DND-41 (cell line): Measurements from ENCODE around the gene MTO1.

Source experiments
- ATAC-seq: fragments of 200-7000 bp; cut with Tn5 transposase; 3 replicates; pipeline ENCODE4 v1.9.1; 2021; ENCODE audit warnings: low read depth; ENCODE audit not compliant: insufficient read depth
- DNase-seq: peaks from one replicate; pipeline ENCODE4 v3.0.0-alpha.2; 2020
- H2AFZ ChIP-seq: 2 replicates; pipeline ENCODE4 v1.6.0; 2012; ENCODE audit warnings: low read depth, low read length
- H3K27ac ChIP-seq: 2 replicates; pipeline ENCODE4 v1.5.1; 2012; ENCODE audit warnings: low read length, inconsistent platforms
- H3K27me3 ChIP-seq: fragments of 200-600 bp; sonication (generic); 2 replicates; pipeline ENCODE4 v1.6.0; 2012; ENCODE audit warnings: low read length, mild to moderate bottlenecking, inconsistent platforms; ENCODE audit not compliant: insufficient read depth, poor library complexity
- H3K36me3 ChIP-seq: 2 replicates; pipeline ENCODE4 v1.5.1; 2012; ENCODE audit warnings: low read length, inconsistent platforms; ENCODE audit not compliant: insufficient read depth
- H3K4me1 ChIP-seq: 2 replicates; pipeline ENCODE4 v1.5.1; 2012; ENCODE audit warnings: mild to moderate bottlenecking, low read length; ENCODE audit not compliant: insufficient read depth
- H3K4me2 ChIP-seq: 2 replicates; pipeline ENCODE4 v1.6.0; 2012; ENCODE audit warnings: mild to moderate bottlenecking, moderate library complexity, low read length, inconsistent platforms; ENCODE audit not compliant: insufficient read depth
- H3K4me3 ChIP-seq, 2 experiments: fragments of 200-600 bp in 1 of 2; shearing (Covaris generic) in 1 of 2; 2 replicates each; pipeline ENCODE4 v1.5.1; 2012 to 2016; ENCODE audit warnings: inconsistent platforms in 2 of 2, low read length in 2 of 2, mild to moderate bottlenecking in 2 of 2, low read depth in 1 of 2, moderate library complexity in 1 of 2
- H3K79me2 ChIP-seq: 2 replicates; pipeline ENCODE4 v1.6.0; 2012; ENCODE audit warnings: low read length, inconsistent platforms; ENCODE audit not compliant: insufficient read depth
- H3K9ac ChIP-seq: 2 replicates; pipeline ENCODE4 v1.6.0; 2012; ENCODE audit warnings: low read depth, mild to moderate bottlenecking, inconsistent platforms, low read length, moderate library complexity
- H3K9me3 ChIP-seq: 2 replicates; pipeline ENCODE4 v1.5.1; 2012; ENCODE audit warnings: low read length, moderate library complexity, mild to moderate bottlenecking, inconsistent platforms; ENCODE audit not compliant: insufficient read depth, severe bottlenecking
- H4K20me1 ChIP-seq: 2 replicates; pipeline ENCODE4 v1.6.0; 2012; ENCODE audit warnings: low read length; ENCODE audit not compliant: insufficient read depth
- EZH2 ChIP-seq: IDR thresholded peaks from 3 replicates; pipeline ENCODE4 v1.6.1; 2012; ENCODE audit warnings: borderline replicate concordance, low read depth, mild to moderate bottlenecking, moderate library complexity, low read length, inconsistent platforms; ENCODE audit not compliant: severe bottlenecking
- TF ChIP-seq, protein P1 (sequence below): IDR thresholded peaks from 2 replicates; pipeline ENCODE4 v1.5.1; 2012; ENCODE audit warnings: borderline replicate concordance, low read length, moderate library complexity, mild to moderate bottlenecking; ENCODE audit not compliant: poor library complexity, severe bottlenecking; ENCODE audit errors: extremely low read depth

The MTO1 gene

DNA sequence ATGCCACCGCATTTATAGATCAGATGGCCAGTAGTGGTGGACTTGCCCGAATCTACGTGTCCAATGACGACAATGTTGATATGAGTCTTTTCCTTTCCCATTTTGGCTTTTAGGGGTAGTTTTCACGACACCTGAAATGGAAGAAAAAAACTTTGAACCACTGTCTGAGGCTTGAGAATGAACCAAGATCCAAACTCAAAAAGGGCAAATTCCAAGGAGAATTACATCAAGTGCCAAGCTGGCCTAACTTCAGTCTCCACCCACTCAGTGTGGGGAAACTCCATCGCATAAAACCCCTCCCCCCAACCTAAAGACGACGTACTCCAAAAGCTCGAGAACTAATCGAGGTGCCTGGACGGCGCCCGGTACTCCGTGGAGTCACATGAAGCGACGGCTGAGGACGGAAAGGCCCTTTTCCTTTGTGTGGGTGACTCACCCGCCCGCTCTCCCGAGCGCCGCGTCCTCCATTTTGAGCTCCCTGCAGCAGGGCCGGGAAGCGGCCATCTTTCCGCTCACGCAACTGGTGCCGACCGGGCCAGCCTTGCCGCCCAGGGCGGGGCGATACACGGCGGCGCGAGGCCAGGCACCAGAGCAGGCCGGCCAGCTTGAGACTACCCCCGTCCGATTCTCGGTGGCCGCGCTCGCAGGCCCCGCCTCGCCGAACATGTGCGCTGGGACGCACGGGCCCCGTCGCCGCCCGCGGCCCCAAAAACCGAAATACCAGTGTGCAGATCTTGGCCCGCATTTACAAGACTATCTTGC lies 58.6 kb downstream of the MTO1 start:
- peak overlapping the region; percentile 55; the same call in 1 of the 2 replicates for H2AFZ ChIP-seq
- peak overlapping the region; percentile 82 for H3K4me2 ChIP-seq
- peak; percentile 76 for DNase-seq
- ATAC-seq = peak; percentile 29
- H4K20me1 ChIP-seq = peaks cover 47% of the 10 kb centered on the region
- TF ChIP-seq, protein P1, sequence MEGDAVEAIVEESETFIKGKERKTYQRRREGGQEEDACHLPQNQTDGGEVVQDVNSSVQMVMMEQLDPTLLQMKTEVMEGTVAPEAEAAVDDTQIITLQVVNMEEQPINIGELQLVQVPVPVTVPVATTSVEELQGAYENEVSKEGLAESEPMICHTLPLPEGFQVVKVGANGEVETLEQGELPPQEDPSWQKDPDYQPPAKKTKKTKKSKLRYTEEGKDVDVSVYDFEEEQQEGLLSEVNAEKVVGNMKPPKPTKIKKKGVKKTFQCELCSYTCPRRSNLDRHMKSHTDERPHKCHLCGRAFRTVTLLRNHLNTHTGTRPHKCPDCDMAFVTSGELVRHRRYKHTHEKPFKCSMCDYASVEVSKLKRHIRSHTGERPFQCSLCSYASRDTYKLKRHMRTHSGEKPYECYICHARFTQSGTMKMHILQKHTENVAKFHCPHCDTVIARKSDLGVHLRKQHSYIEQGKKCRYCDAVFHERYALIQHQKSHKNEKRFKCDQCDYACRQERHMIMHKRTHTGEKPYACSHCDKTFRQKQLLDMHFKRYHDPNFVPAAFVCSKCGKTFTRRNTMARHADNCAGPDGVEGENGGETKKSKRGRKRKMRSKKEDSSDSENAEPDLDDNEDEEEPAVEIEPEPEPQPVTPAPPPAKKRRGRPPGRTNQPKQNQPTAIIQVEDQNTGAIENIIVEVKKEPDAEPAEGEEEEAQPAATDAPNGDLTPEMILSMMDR = peak; percentile 5
- TF ChIP-seq EZH2 = no peak
- peaks cover 54% of the 10 kb centered on the region for H3K36me3 ChIP-seq
- peak overlapping the region; percentile 94 for H3K27ac ChIP-seq
- H3K27me3 ChIP-seq = no peaks in the 10 kb centered on the region
- peak overlapping the region; percentile 68 to 74 for H3K4me3 ChIP-seq
- H3K9ac ChIP-seq = peak overlapping the region; percentile 98
- H3K79me2 ChIP-seq = peaks cover 77% of the 10 kb centered on the region
- H3K4me1 ChIP-seq = peaks cover 55% of the 10 kb centered on the region
- no peaks in the 10 kb centered on the region for H3K9me3 ChIP-seq

- no peak for TF ChIP-seq EZH2
- TF ChIP-seq, protein P1 = no peak
- Histone ChIP-seq H3K4me3 (peak within 1 kb of the TSS; percentile 68 to 74), H3K9me3 (no peaks in the 10 kb centered on the region), H3K79me2 (peaks cover 76% of the 10 kb centered on the region), H3K27me3 (no peaks in the 10 kb centered on the region), H4K20me1 (peaks cover 41% of the 10 kb centered on the region), H3K27ac (peak within 1 kb of the TSS; percentile 94), H3K36me3 (peaks cover 48% of the 10 kb centered on the region), H3K4me1 (peaks cover 55% of the 10 kb centered on the region), H2AFZ (peak within 1 kb of the TSS; percentile 88), H3K4me2 (peak within 1 kb of the TSS; percentile 82), H3K9ac (peak within 1 kb of the TSS; percentile 98)
- peak; percentile 100 for DNase-seq
- ATAC-seq = peak; percentile 74
Measured at GRCh38 chr6:73520688-73521350, 59.3 kb downstream of the MTO1 start, which contains the start of gene EEF1A1. TSS of gene EEF1A1 (minus strand) at chr6:73521032. CDS start at chr6:73520026, 1,006 bp downstream.

GRCh38 chr6:73521351-73521985 lies 59.9 kb downstream of the MTO1 start:
- ATAC-seq (peak; percentile 69), DNase-seq (no peak)
- Histone ChIP-seq H3K27me3 (no peaks in the 10 kb centered on the region), H3K4me1 (peaks cover 52% of the 10 kb centered on the region), H3K4me2 (peak overlapping the region; percentile 82), H4K20me1 (peaks cover 35% of the 10 kb centered on the region), H3K27ac (peak overlapping the region; percentile 94), H3K9me3 (no peaks in the 10 kb centered on the region), H3K79me2 (peaks cover 69% of the 10 kb centered on the region), H3K36me3 (peaks cover 41% of the 10 kb centered on the region), H2AFZ (peak overlapping the region; percentile 88), H3K4me3 (peak overlapping the region; percentile 42 to 68), H3K9ac (peak overlapping the region; percentile 85)
- TF ChIP-seq EZH2 = no peak
